Naive thymus-derived CD8-positive, alpha-beta T cell (primary cell): ENCODE data around the gene ROR1. TPM values are rescaled to one million over a fixed set of nuclear protein-coding genes. Genes with fewer than 3 reads are reported as not detected.
A peak's percentile ranks its signal among the peaks of the same experiment; 100 is the strongest.
"Not testable (repeated sequence)": the region's sequence is repeated elsewhere in the genome, so short reads cannot be mapped to it uniquely, and the experiment has no call there.

Experiments
- ATAC-seq, 2 donors: fragments of 150-1000 bp; cut with Tn5 transposase in 1 of 2; sonication (Bioruptor Pico), chemical (Tn5 transposase) in 1 of 2; 1 replicate in 1 of 2; 2 replicates in 1 of 2; pipeline ENCODE4 v1.10.0; 2021; ENCODE audit warnings: mild to moderate bottlenecking in 2 of 2, moderate library complexity in 2 of 2
- POLR2A ChIA-PET: fragments of 350-600 bp; sonication (Branson Sonifier 250); formaldehyde crosslinking; loops from one replicate; lab custom pipeline; 2021; ENCODE audit warnings: antibody characterized with exemption; lab: Charles Lee
- DNase-seq, 10 donors: peaks; one replicate each; pipeline versions ENCODE4 v3.0.0 to v3.0.0-alpha.2; 2020 to 2022
- H3K27ac Mint-ChIP-seq, 10 donors: one replicate each; pipeline ENCODE4 v1.8.0; 2020 to 2022; ENCODE audit warnings: mild to moderate bottlenecking in 10 of 10, mixed read lengths in 10 of 10, moderate library complexity in 4 of 10, inconsistent platforms in 1 of 10
- H3K27me3 Mint-ChIP-seq, 5 donors: one replicate each; pipeline ENCODE4 v1.8.0; 2021 to 2022; ENCODE audit warnings: mixed read lengths in 5 of 5
- H3K36me3 Mint-ChIP-seq, 3 donors: one replicate each; pipeline ENCODE4 v1.8.0; 2020 to 2022; ENCODE audit warnings: mixed read lengths in 3 of 3, mild to moderate bottlenecking in 2 of 3, inconsistent platforms in 1 of 3
- H3K4me1 Mint-ChIP-seq, 4 donors: one replicate each; pipeline ENCODE4 v1.8.0; 2021 to 2022; ENCODE audit warnings: mixed read lengths in 4 of 4
- H3K4me3 Mint-ChIP-seq, 10 donors: one replicate each; pipeline ENCODE4 v1.8.0; 2020 to 2022; ENCODE audit warnings: mild to moderate bottlenecking in 10 of 10, mixed read lengths in 10 of 10, moderate library complexity in 6 of 10, inconsistent platforms in 1 of 10
- H3K9me3 Mint-ChIP-seq, 9 donors: one replicate each; pipeline ENCODE4 v1.8.0; 2020 to 2022; ENCODE audit warnings: mixed read lengths in 9 of 9, mild to moderate bottlenecking in 3 of 9, inconsistent platforms in 1 of 9, moderate library complexity in 1 of 9
- polyA plus RNA-seq, 3 donors: library from polyadenylated mRNA; unstranded; fragments of 300-500 nt; fragmentation: Illumina TruSeq; gene quantifications; one replicate each; pipeline ENCODE4 v1.2.3, GENCODE V29; 2021
- total RNA-seq, 8 experiments: library from RNA in 2 of 8; stranded (reverse) in 2 of 8; gene quantifications; one replicate each; pipeline ENCODE4 v1.2.3 and lab custom pipeline; 2021 to 2026

Gene ROR1
- total and polyA plus RNA-seq, 5 experiments from 2014 or later, result 0.44 to 0.80 TPM; not detected in 3

DNA sequence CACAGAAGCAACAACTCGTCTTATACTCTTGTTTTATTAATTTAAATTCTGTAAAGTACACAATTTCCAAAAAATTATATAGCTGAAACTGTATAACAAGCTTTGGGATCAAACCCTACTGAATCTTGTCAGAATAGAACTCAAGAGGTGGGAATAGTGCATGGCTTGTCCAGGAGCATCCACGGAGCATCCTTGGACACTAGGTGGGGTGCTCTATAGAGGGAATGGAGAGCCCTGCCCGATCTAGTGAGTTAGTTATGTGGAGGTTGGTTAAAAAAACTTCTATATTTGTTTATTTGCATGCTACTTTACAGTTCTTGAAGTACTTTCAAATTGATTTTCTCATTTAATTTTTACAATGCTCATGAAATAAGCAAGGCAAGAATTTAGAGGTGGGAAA, 28.3 kb downstream of the ROR1 start:
- Mint-ChIP-seq H3K36me3 (no peaks in the 10 kb centered on the region), H3K27ac (no peak overlapping the region), H3K4me3 (no peak overlapping the region), H3K4me1 (no peaks in the 10 kb centered on the region), H3K27me3 (peaks cover 0 to 7% (median 0%) of the 10 kb centered on the region in 5 donors), H3K9me3 (no peaks in the 10 kb centered on the region)
- ATAC-seq (no peak), DNase-seq (no peak)
- POLR2A ChIA-PET, result no interaction called here

DNA sequence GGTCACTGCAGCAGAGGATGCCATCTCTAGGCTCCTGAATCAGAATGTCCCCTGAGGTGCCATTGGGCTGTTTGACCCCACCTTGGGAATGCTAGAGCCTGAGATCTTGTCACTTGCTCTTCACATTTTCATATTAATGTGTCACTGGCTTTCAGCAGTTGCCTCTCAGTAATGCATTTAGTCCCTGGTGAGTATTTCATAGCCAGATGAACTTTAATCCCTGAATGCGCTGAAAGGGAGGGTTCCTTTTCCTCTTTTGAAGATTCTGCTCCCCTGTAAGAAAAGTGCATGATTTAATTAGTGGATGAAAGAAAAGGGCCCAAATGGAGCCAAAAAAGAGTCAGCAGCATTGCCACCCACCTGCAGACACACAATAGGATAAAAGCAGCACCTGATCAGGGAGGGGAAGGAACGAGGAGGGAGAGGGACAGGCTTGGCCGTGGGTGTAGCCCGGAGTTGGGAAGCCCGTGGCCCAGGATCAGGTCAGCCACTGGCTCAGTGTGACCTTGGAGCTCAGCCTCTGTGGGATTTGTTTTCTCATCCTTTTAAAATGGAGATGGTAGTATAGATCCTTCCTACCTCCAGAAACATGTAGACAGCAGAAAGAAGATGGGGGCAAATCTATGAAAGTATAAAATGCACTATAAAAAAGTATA, 31.1 kb downstream of the ROR1 start:
- H3K9me3 Mint-ChIP-seq, result peaks cover 0 to 12% (median 2%) of the 10 kb centered on the region in 9 donors
- DNase-seq (no peak), ATAC-seq (no peak)
- no peak overlapping the region for H3K27ac Mint-ChIP-seq
- POLR2A ChIA-PET, result no interaction called here
- no peaks in the 10 kb centered on the region for H3K36me3 Mint-ChIP-seq
- H3K4me1 Mint-ChIP-seq, result no peaks in the 10 kb centered on the region
- no peak overlapping the region for H3K4me3 Mint-ChIP-seq
- H3K27me3 Mint-ChIP-seq, result peaks cover 0 to 8% (median 0%) of the 10 kb centered on the region in 5 donors

DNA sequence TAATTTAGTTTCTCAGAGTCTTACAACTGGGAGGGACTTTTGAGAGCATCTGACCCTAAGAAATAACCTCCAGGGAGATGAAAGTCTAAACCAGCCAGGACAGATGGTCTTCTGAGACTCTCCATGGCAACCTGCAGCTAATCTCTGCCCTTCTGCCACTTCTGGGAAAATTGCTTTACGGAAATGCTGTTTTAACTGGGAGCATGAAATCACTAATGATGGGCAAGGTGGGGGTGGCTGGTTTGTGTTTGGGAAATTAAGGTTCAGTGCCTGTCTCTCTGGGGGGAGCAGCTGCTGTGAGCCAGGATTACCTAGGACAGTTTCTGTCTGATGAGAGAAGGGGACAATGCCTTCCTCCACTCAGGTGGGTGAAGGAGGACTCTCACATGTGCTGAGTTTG, 33.2 kb downstream of the ROR1 start:
- no peak for DNase-seq

DNA sequence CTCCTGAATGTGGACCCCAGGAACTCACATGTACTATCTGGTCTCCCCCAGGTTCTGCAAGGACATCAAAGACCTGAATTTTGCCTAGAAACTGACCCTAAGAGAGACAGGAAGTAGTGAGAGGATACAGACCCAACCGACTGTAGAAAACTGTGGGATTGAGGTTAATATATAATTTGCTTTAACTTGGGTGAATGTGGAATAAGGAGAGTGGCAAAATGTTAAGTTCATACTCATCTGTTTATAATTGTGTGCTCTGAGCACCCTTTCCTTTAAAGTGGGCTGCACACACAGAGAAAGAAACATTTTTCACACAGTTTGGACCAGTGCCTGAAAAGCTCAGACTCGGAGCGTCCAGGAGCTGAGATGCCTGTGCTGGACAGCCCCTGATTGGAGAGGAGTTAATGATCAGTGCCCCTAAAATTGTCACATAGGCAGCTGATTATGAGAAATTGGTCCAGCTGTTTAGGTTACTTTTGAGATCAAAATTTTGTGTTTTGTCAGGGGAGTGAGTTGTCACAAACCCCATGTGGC, 37.2 kb downstream of the ROR1 start:
- H3K4me1 Mint-ChIP-seq, result no peaks in the 10 kb centered on the region
- no peak for ATAC-seq
- POLR2A ChIA-PET, result no interaction called here
- no peak for DNase-seq
- peaks cover 0 to 8% (median 2%) of the 10 kb centered on the region in 5 donors for H3K27me3 Mint-ChIP-seq
- H3K9me3 Mint-ChIP-seq, result peaks cover 0 to 13% (median 2%) of the 10 kb centered on the region in 9 donors
- H3K27ac Mint-ChIP-seq, result no peak overlapping the region
- H3K4me3 Mint-ChIP-seq, result no peak overlapping the region
- H3K36me3 Mint-ChIP-seq, result peaks cover 0 to 1% (median 0%) of the 10 kb centered on the region in 3 donors

More for the DNA sequence above, 33.2 kb downstream of the ROR1 start:
- no peaks in the 10 kb centered on the region for H3K36me3 Mint-ChIP-seq
- no peak for ATAC-seq
- H3K4me1 Mint-ChIP-seq, result no peaks in the 10 kb centered on the region
- POLR2A ChIA-PET, result no interaction called here
- H3K27me3 Mint-ChIP-seq, result peaks cover 0 to 8% (median 0%) of the 10 kb centered on the region in 5 donors
- no peak overlapping the region for H3K4me3 Mint-ChIP-seq
- H3K9me3 Mint-ChIP-seq, result peaks cover 0 to 12% (median 2%) of the 10 kb centered on the region in 9 donors
- no peak overlapping the region for H3K27ac Mint-ChIP-seq

DNA sequence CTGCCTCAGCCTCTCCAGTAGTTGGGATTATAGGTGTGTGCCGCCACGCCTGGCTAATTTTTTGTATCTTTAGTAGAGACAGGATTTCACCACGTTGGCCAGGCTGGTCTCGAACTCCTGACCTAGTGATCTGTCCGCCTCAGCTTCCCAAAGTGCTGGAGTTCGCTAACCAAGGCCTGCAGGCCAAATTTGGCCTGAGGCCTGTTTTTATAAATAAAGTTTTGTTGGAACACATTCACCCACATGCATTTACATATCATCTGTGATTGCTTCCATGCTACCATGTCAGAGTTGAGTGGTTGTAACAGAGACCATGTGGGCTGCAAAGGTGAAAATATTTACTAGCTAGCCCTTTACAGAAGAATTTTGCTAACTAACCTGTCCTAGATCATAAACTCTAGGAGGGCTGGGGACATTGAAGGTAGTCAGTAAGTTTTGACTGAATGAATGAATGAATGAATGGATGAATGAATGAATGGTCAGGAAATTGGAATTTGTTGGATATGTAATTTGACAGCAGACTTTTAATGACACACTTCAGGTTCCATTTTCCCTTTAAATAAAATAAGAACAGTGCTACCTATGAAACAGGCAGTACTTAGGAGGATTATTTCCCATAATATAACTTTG, 38.4 kb downstream of the ROR1 start:
- Mint-ChIP-seq H3K9me3 (peaks cover 0 to 21% (median 5%) of the 10 kb centered on the region in 9 donors), H3K4me1 (no peaks in the 10 kb centered on the region), H3K27me3 (peaks cover 0 to 19% (median 2%) of the 10 kb centered on the region in 5 donors), H3K4me3 (no peak overlapping the region), H3K27ac (no peak overlapping the region), H3K36me3 (peaks cover 0 to 8% (median 0%) of the 10 kb centered on the region in 3 donors)
- POLR2A ChIA-PET, result interaction anchor here (0.6 kb wide), 1 partner anchor 19 kb away, joined by 4 read pairs; no protein-coding TSS in a partner anchor
- DNase-seq, result no peak
- no peak for ATAC-seq

DNA sequence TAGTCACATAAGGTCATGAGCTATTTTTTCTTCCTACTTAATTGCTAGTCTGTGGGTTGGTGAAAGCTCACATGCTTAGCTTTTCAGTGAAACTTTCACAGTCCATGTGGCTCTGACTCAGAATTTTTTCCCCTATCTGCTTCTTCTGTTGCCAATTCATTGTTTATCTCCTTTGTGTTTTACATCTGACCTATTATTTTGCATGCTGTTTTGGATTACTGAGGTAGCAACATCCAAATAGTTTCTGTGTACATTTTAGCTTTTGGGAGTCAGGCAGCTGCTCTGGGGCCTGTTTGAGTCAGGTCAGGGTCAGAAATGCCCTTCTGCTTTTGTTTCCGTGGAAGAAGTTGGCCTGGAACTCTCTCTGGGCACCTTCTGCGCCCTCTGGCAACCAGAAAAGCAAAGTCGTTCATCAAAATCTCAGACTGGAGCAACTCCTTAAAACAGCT, 40.0 kb downstream of the ROR1 start:
- DNase-seq (no peak), ATAC-seq (no peak)
- H3K36me3 Mint-ChIP-seq, result peaks cover 0 to 8% (median 0%) of the 10 kb centered on the region in 3 donors
- H3K4me1 Mint-ChIP-seq, result no peaks in the 10 kb centered on the region
- peaks cover 0 to 15% (median 4%) of the 10 kb centered on the region in 5 donors for H3K27me3 Mint-ChIP-seq
- H3K4me3 Mint-ChIP-seq, result no peak overlapping the region
- POLR2A ChIA-PET, result no interaction called here
- H3K27ac Mint-ChIP-seq, result peak overlapping the region in 1 of 10 donors; percentile 41
- peaks cover 0 to 13% (median 3%) of the 10 kb centered on the region in 9 donors for H3K9me3 Mint-ChIP-seq

DNA sequence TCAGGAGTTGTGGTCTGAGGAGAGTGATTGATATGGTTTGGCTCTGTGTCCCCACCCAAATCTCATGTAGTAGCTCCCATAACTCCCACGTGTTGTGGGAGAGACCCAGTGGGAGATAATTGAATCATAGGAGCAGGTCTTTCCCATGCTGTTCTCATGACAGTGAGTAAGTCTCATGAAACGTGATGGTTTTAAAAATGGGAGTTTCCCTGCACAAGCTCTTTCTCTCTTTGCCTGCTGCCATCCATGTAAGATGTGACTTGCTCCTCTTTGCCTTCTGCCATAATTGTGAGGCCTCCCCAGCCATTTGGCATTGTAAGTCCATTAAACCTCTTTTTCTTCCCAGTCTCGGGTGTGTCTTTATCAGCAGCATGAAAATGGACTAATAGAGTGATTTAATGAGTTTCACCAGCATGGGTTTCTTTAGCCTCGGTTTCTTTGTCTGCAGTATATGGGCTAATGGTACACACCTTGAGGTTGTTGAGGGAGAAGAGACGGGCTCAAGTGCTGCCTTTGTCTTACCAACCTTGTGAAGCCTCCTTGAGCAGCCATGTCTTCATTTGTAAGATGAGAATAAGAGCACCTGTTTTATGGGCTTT, 42.5 kb downstream of the ROR1 start:
- POLR2A ChIA-PET, ATAC-seq, H3K27ac Mint-ChIP-seq, H3K36me3 Mint-ChIP-seq, H3K4me3 Mint-ChIP-seq, DNase-seq, H3K4me1 Mint-ChIP-seq: not testable (repeated sequence)
- Mint-ChIP-seq H3K27me3 (peaks cover 0 to 15% (median 5%) of the 10 kb centered on the region in 5 donors), H3K9me3 (peaks cover 0 to 13% (median 3%) of the 10 kb centered on the region in 9 donors)

DNA sequence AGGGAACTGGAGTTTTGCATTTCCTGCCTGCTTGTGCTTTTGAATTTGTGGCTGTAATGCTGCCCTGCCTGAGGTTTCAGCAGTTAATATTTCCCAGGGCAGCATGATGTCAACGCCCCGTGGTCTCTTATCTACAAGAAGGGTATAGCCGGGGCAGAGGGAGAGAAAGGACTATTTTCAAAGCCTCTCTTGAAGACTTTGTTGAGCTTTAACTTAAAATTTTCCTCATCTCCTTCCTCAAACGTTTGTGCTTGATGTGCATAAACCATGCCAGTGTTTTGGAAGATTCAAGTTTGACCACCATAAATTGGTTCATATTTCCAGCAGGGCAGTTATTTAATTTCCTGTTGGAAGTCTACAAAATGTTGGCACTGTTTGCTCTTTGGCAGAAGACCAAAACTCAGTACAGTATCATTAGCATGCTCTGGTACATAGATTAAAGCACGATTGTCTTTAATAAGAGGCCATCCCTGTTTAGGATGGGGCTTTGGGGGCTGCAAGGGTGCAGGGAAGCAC, 43.4 kb downstream of the ROR1 start:
- no peak for ATAC-seq
- H3K9me3 Mint-ChIP-seq, result peaks cover 0 to 13% (median 3%) of the 10 kb centered on the region in 9 donors
- POLR2A ChIA-PET, result no interaction called here

DNA sequence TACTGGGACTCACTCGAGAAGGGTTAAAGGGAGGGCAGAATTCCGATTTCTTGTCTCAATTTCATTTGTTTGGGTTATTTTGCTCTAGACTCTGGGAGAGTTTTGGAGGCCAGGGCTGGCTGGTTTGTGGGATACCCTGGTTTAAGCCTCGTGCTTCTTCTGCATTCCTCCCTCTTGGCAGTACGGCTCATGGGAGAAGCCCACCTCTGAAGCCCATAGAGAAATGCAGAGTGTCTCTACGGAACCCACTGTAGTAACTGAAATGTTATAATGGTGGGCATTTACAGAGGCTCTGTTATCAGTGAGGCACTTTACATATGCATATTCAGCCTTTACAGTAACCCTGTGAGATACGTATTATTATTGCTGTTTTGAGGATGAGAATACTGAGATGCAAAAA, 43.9 kb downstream of the ROR1 start:
- POLR2A ChIA-PET, result no interaction called here
- ATAC-seq, result no peak
- peaks cover 0 to 13% (median 3%) of the 10 kb centered on the region in 9 donors for H3K9me3 Mint-ChIP-seq

More for the DNA sequence above, 43.4 kb downstream of the ROR1 start:
- Mint-ChIP-seq H3K4me3 (no peak overlapping the region), H3K4me1 (no peaks in the 10 kb centered on the region), H3K27ac (no peak overlapping the region), H3K36me3 (peaks cover 0 to 8% (median 0%) of the 10 kb centered on the region in 3 donors), H3K27me3 (peaks cover 0 to 15% (median 5%) of the 10 kb centered on the region in 5 donors)
- DNase-seq, result no peak

DNA sequence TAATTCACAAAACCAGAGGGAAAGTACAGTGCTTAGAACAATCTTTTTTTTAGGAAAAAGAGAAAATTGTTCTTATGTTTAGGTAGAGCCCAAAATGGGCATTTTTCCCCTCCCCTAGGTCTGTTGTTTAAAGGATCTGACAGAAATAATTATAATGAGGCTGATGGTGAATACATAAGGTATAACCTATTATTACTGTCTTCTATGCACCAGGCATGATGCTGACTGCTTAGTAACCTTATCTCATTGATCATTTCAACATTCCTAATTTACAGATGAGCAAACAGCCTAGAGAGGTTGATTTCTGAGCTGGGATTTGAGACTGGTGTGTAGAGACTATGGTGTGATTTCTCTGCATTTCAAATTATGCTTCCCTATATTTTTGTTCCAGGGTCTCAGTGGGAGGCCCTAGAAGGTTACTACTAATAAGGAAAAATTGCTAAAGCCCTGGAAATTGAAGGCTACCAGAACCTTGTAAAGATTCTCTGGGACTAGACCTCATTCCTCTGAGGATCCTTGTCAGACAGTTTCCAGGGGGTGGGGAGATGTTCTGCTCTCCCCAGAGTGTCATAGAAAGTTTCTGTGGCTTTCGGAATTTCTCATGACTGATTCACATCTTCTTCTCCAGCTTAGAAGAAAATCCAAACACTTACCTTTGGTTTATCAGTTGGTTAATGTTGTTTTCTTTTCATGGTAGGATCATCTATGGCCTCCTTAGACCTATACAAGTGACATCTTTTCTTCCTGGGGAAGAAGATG, 44.9 kb downstream of the ROR1 start:
- Mint-ChIP-seq H3K27ac (no peak overlapping the region), H3K36me3 (peaks cover 0 to 8% (median 0%) of the 10 kb centered on the region in 3 donors), H3K4me1 (no peaks in the 10 kb centered on the region), H3K4me3 (no peak overlapping the region), H3K27me3 (peaks cover 0 to 15% (median 5%) of the 10 kb centered on the region in 5 donors), H3K9me3 (peaks cover 0 to 13% (median 3%) of the 10 kb centered on the region in 9 donors)
- no peak for DNase-seq
- no peak for ATAC-seq
- POLR2A ChIA-PET, result no interaction called here

More for the DNA sequence above, 43.9 kb downstream of the ROR1 start:
- H3K27me3 Mint-ChIP-seq, result peaks cover 0 to 15% (median 5%) of the 10 kb centered on the region in 5 donors
- H3K4me1 Mint-ChIP-seq, result no peaks in the 10 kb centered on the region
- H3K4me3 Mint-ChIP-seq, result no peak overlapping the region
- H3K27ac Mint-ChIP-seq, result no peak overlapping the region
- H3K36me3 Mint-ChIP-seq, result peaks cover 0 to 8% (median 0%) of the 10 kb centered on the region in 3 donors
- no peak for DNase-seq

DNA sequence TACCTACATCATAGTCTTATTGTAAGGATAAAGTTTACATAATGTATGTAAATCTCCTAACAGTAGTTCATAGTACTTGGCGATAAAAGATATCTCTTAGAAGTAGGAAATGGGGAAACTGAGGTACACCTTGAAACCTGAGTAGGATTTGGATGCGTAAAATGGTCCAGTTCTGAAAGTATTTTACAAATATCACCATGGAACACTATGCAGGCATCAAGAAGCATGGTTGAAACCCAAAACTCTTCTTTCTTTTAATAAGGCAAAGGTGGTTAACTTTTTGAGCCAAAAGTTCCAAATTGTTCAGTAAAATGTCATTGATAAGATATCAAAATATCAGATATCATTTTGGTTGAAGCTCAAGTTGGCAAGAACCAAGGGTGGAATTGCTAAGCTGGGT, 46.0 kb downstream of the ROR1 start:
- Mint-ChIP-seq H3K4me3 (no peak overlapping the region), H3K36me3 (peaks cover 0 to 8% (median 0%) of the 10 kb centered on the region in 3 donors), H3K9me3 (peaks cover 0 to 13% (median 3%) of the 10 kb centered on the region in 9 donors), H3K27me3 (peaks cover 0 to 15% (median 5%) of the 10 kb centered on the region in 5 donors), H3K4me1 (no peaks in the 10 kb centered on the region), H3K27ac (no peak overlapping the region)
- POLR2A ChIA-PET, result no interaction called here
- DNase-seq, result no peak
- no peak for ATAC-seq
